HG03521 (cell line): ENCODE measurements around the gene UBTFL1.
"Not testable (repeated sequence)": the region's sequence is repeated elsewhere in the genome, so short reads cannot be mapped to it uniquely, and the experiment has no call there.

Experiments used
- ATAC-seq: cut with Tn5 transposase; IDR thresholded peaks from one replicate; pipeline ENCODE4 v1.9.1; 2021; ENCODE audit warnings: mild to moderate bottlenecking, moderate library complexity; ENCODE audit not compliant: unreplicated experiment

UBTFL1 gene

GRCh38 chr11:90085650-90086049 is at the start of gene UBTFL1:
Gene UBTFL1 (plus strand): TSS chr11:90085950. CDS start chr11:90085950, 0 bp downstream.
- ATAC-seq, result not testable (repeated sequence)

- not testable (repeated sequence) for ATAC-seq
Measured at GRCh38 chr11:90051591-90052209, 34.0 kb upstream of the UBTFL1 start.

- ATAC-seq, result not testable (repeated sequence)
Measured at GRCh38 chr11:90052311-90052710, 33.4 kb upstream of the UBTFL1 start.

- not testable (repeated sequence) for ATAC-seq
Measured at GRCh38 chr11:90053545-90053944, 32.2 kb upstream of the UBTFL1 start.

- not testable (repeated sequence) for ATAC-seq
Measured at GRCh38 chr11:90088731-90089130, 3.0 kb downstream of the UBTFL1 start.

- ATAC-seq, result not testable (repeated sequence)
Measured at GRCh38 chr11:90095230-90095924, 9.6 kb downstream of the UBTFL1 start.

- not testable (repeated sequence) for ATAC-seq
Measured at GRCh38 chr11:90098261-90098660, 12.5 kb downstream of the UBTFL1 start.

GRCh38 chr11:90100431-90100830 is 14.7 kb downstream of the UBTFL1 start:
- ATAC-seq, result no peak

GRCh38 chr11:90113541-90113940 is 27.8 kb downstream of the UBTFL1 start:
- ATAC-seq, result no peak

- ATAC-seq, result no peak
Measured at GRCh38 chr11:90120191-90120590, 34.4 kb downstream of the UBTFL1 start.

GRCh38 chr11:90124371-90124770 is 38.6 kb downstream of the UBTFL1 start:
- ATAC-seq, result no peak

GRCh38 chr11:90124946-90125345 is 39.2 kb downstream of the UBTFL1 start:
- ATAC-seq, result no peak

- ATAC-seq, result no peak
Measured at GRCh38 chr11:90133560-90134477, 48.1 kb downstream of the UBTFL1 start.

GRCh38 chr11:90134478-90135003 is 48.8 kb downstream of the UBTFL1 start, which contains the start of gene NAALAD2:
Gene NAALAD2 (plus strand): TSS chr11:90134663. CDS start chr11:90134759, 96 bp downstream.
- ATAC-seq, result peak; percentile 71

GRCh38 chr11:90135016-90135415 is 49.3 kb downstream of the UBTFL1 start:
- ATAC-seq, result no peak
